Heart right ventricle (tissue), 16 donors: ENCODE measurements around the gene SAMD11. TPM values are rescaled to one million over a fixed set of nuclear protein-coding genes. Genes with fewer than 3 reads are reported as not detected.

Experiments used
- ATAC-seq, 8 donors: fragments of 200-7000 bp; cut with Tn5 transposase; one replicate each; pipeline ENCODE4 v1.9.1; 2020; ENCODE audit warnings: mild to moderate bottlenecking in 8 of 8, moderate library complexity in 8 of 8, moderate number of reproducible peaks in 1 of 8
- DNase-seq, 2 donors: peaks; one replicate each; pipeline ENCODE4 v3.0.0-alpha.2; 2020
- H3K27ac ChIP-seq, 10 donors: fragments of 200-600 bp; sonication (generic) in 2 of 10; one replicate each; pipeline versions ENCODE4 v1.5.0 to v1.8.0; 2020 to 2022; ENCODE audit warnings: mild to moderate bottlenecking in 3 of 10
- H3K27me3 ChIP-seq, 7 donors: fragments of 200-600 bp; one replicate each; pipeline ENCODE4 v1.8.0; 2021 to 2022; ENCODE audit warnings: mild to moderate bottlenecking in 2 of 7
- H3K36me3 ChIP-seq, 9 donors: fragments of 200-600 bp; sonication (generic) in 1 of 9; one replicate each; pipeline versions ENCODE4 v1.5.0 to v1.8.0; 2020 to 2022; ENCODE audit warnings: mild to moderate bottlenecking in 2 of 9
- H3K4me1 ChIP-seq, 9 donors: fragments of 200-600 bp; sonication (generic) in 1 of 9; one replicate each; pipeline versions ENCODE4 v1.5.0 to v1.8.0; 2020 to 2022; ENCODE audit warnings: mild to moderate bottlenecking in 4 of 9
- H3K4me3 ChIP-seq, 10 donors: fragments of 200-600 bp; sonication (generic) in 2 of 10; one replicate each; pipeline versions ENCODE4 v1.5.0 to v1.8.0; 2020 to 2022; ENCODE audit warnings: mild to moderate bottlenecking in 7 of 10, moderate library complexity in 2 of 10
- H3K9me3 ChIP-seq, 11 donors: fragments of 200-600 bp in 10 of 11; sonication (generic) in 2 of 11; one replicate each; pipeline versions ENCODE4 v1.5.0 to v1.8.0; 2013 to 2022; ENCODE audit warnings: mild to moderate bottlenecking in 2 of 11, control low read depth in 1 of 11, moderate library complexity in 1 of 11
- WGBS, 2 donors: extraction: QIAGEN DNeasy Blood & Tissue Kit; methylation state at CpG; one replicate each; pipeline ENCODE4 v1.1.7; 2013; ENCODE audit warnings: inconsistent platforms in 1 of 2; 5-methylcytosine and 5-hydroxymethylcytosine counted together
- intact Hi-C, 10 donors: fragments of 100-400 bp; cut with DNase I; formaldehyde crosslinking; loops; one replicate each; pipeline versions ENCODE4 v1.11.1 to v1.14.2; 2022
- polyA plus RNA-seq, 2 donors: library from polyadenylated mRNA; stranded (reverse); fragments of 200-250 nt; gene quantifications; one replicate each; pipeline ENCODE4 v1.2.3, GENCODE V29; 2013
- total RNA-seq, 10 donors: library from RNA; stranded (reverse); fragmentation: NEBNext Ultra II Directional in 3 of 10; extraction: Animal tissue kit (Norgen Biotek cat#: 25700) in 3 of 10; gene quantifications; one replicate each; pipeline versions ENCODE4 v1.2.1 to v1.2.4, GENCODE V29; 2021 to 2023
- TF ChIP-seq, protein P1 (sequence below), 9 donors: fragments of 200-600 bp; sonication (generic) in 2 of 9; IDR thresholded peaks; one replicate each; pipeline versions ENCODE4 v1.5.0 to v1.8.0; 2021 to 2022; ENCODE audit warnings: antibody characterized with exemption in 9 of 9, mild to moderate bottlenecking in 5 of 9, moderate library complexity in 1 of 9
- donor health status: Arrhythmogenic right ventricular cardiomyopathy.
- donor health status: ischemic (EF 13 %, LVEDD 7.1; RV severe dilation, severe dysfunction).
- donor health status: healthy with polysubstance abuse.
- donor health status: DM: no; HTN: yes; CAD: no.
- donor health status: DM: no; HTN: no; CAD: no.
- donor health status: ischemic (EF 25% LVEDD 6.9; RV normal size, moderate dysfunction).
- donor health status: ischemic (EF 25% LVEDD 5.7; RV mildly dilated, moderate dysfunction).
- donor health status: healthy.
- donor health status: DM: yes; HTN: yes; CAD: no.
- donor health status: Ischemic cardiomyopathy.
- donor health status: ischemic (EF 35%, LVEDD 5.7; RV mildly dilated, moderate dysfunction).
- donor health status: nonischemic (EF 11% LVEDD 7.7; RV severe dilation, severe dysfunction).
- donor health status: DM: yes; HTN: yes; CAD: no.
- donor health status: PGD.
- donor health status: ischemic (EF 29% LVEDD 5.4; RV normal size, mild dysfunction).
- donor health status: nonischemic (EF 23%, LVEDD 6.1; RV moderate dilation, normal function).

The SAMD11 gene
- total and polyA plus RNA-seq, 12 donors: 0.87 to 2.4 (median 1.3) TPM

DNA sequence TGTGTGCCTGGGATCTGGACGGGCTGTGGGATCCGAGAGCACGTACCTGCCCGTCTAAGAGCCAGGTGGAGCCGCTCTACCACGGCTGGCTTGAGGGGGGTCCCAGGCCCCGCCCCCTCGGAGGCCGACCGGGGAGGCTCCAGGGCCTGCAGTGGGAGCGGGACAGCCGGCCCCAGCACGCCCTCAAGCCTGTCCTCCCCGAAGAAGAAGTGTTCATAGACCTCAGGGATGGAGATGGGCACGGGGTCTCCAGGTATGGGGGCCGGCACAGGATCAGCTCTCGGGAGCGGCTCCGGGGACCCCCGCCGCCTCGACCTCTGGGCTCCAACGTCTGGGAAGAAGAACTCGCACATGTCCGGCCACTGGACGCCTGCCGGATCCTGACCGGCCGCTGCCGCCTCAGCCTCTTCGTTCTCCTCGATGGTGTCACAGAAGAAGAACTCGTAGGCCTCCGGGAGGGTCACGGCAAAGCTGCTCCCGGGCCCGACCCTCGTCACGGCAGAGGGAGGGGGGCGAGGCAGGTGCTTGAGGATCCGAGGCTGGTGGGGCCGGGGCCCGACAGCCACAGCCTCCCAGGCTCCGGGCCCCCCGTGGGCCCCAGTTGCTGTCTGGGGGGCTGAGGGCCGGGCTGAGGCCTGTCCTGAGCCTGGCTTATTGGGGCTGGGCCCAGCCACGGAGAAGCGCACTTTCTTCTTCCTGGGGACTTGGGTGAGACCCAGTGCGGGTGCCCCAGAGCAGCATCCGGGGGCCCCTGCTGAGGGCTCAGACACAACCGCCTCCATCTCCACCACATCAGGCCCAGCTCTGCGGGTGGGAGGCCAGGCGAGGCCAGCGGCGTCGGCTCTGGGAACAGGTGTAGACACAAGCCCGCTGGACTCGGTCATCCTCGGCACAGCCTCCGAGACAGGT lies 55.4 kb downstream of the SAMD11 start:
- peaks cover 0 to 61% (median 8%) of the 10 kb centered on the region in 9 donors for H3K4me1 ChIP-seq
- intact Hi-C loops: no loop called here
- peak overlapping the region in 9 of 10 donors; percentile 0 to 97 (median 87) for H3K27ac ChIP-seq
- TF ChIP-seq, protein P1, sequence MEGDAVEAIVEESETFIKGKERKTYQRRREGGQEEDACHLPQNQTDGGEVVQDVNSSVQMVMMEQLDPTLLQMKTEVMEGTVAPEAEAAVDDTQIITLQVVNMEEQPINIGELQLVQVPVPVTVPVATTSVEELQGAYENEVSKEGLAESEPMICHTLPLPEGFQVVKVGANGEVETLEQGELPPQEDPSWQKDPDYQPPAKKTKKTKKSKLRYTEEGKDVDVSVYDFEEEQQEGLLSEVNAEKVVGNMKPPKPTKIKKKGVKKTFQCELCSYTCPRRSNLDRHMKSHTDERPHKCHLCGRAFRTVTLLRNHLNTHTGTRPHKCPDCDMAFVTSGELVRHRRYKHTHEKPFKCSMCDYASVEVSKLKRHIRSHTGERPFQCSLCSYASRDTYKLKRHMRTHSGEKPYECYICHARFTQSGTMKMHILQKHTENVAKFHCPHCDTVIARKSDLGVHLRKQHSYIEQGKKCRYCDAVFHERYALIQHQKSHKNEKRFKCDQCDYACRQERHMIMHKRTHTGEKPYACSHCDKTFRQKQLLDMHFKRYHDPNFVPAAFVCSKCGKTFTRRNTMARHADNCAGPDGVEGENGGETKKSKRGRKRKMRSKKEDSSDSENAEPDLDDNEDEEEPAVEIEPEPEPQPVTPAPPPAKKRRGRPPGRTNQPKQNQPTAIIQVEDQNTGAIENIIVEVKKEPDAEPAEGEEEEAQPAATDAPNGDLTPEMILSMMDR (IDR thresholded peaks at IDR 0.05): no peak
- WGBS, 2 donors: 72 to 88% methylated on average over 60 of the region's 60 CpGs
- no peaks in the 10 kb centered on the region for H3K9me3 ChIP-seq
- H3K4me3 ChIP-seq: peak overlapping the region; percentile 19 to 60 (median 57)
- ATAC-seq: no peak
- peak in 1 of 2 donors; percentile 18 for DNase-seq
- H3K36me3 ChIP-seq: peaks cover 0 to 4% (median 0%) of the 10 kb centered on the region in 9 donors
- H3K27me3 ChIP-seq: peaks cover 0 to 41% (median 24%) of the 10 kb centered on the region in 7 donors

DNA sequence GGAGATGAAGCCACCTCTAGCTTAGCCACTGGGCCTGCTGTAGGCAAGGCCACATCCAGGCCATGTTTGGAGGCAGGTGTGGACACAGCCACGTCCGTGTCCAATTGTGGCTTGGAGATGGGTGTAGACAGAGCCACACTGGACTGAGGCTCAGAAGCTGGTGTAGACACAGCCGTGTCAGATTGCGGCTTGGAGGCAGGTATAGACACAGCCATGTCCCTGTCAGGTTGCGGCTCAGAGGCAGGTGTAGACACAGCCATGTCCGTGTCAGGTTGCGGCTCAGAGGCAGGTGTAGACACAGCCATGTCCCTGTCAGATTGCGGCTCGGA lies 56.0 kb downstream of the SAMD11 start:
- TF ChIP-seq, protein P1 (IDR thresholded peaks at IDR 0.05): no peak
- peaks cover 0 to 35% (median 17%) of the 10 kb centered on the region in 7 donors for H3K27me3 ChIP-seq

GRCh38 chr1:980137-980571 lies 56.4 kb downstream of the SAMD11 start:
- DNase-seq: peak in 1 of 2 donors; percentile 29
- Histone ChIP-seq H3K27ac (peak overlapping the region; percentile 59 to 97 (median 96)), H3K36me3 (peaks cover 0 to 4% (median 0%) of the 10 kb centered on the region in 9 donors), H3K4me1 (peaks cover 0 to 60% (median 11%) of the 10 kb centered on the region in 9 donors), H3K27me3 (peaks cover 0 to 32% (median 13%) of the 10 kb centered on the region in 7 donors), H3K9me3 (no peaks in the 10 kb centered on the region), H3K4me3 (peak overlapping the region; percentile 39 to 60 (median 57))
- WGBS, 2 donors: 58 to 60% methylated on average over 13 of the region's 13 CpGs
- intact Hi-C loops: loop anchor here in 4 of 10 donors (5.0 kb wide), 2 partner anchors 82 to 87 kb away; no protein-coding TSS in a partner anchor
- TF ChIP-seq, protein P1 (IDR thresholded peaks at IDR 0.05): no peak
- ATAC-seq: peak in 4 of 8 donors; percentile 0 to 5 (median 2)

More for the DNA sequence above, 56.0 kb downstream of the SAMD11 start:
- Histone ChIP-seq H3K4me3 (peak overlapping the region; percentile 19 to 60 (median 57)), H3K36me3 (peaks cover 0 to 4% (median 0%) of the 10 kb centered on the region in 9 donors), H3K9me3 (no peaks in the 10 kb centered on the region), H3K27ac (peak overlapping the region in 8 of 10 donors; percentile 26 to 97 (median 91)), H3K4me1 (peaks cover 0 to 60% (median 11%) of the 10 kb centered on the region in 9 donors)
- DNase-seq: no peak
- no peak for ATAC-seq
- intact Hi-C loops: loop anchor here in 4 of 10 donors (5.0 kb wide), 2 partner anchors 83 to 88 kb away; no protein-coding TSS in a partner anchor
- WGBS, 2 donors: 76 to 93% methylated on average over 9 of the region's 9 CpGs
